H1 (cell line): Measurements from ENCODE around the gene DNAL4. TPM values are rescaled to one million over a fixed set of nuclear protein-coding genes. Genes with fewer than 3 reads are reported as not detected.

ENCODE experiments used
- KDM1A ChIP-seq: fragments of 200-600, 300-600 bp; sonication (generic); IDR thresholded peaks from 2 replicates; pipeline ENCODE4 v1.7.1; 2016; ENCODE audit warnings: mild to moderate bottlenecking, low read length, borderline replicate concordance
- polyA plus RNA-seq, 7 experiments: library from polyadenylated mRNA; depleted of rRNA in 3 of 7; stranded (reverse) in 5 of 7; unstranded in 2 of 7; fragments of >200 nt in 5 of 7; fragments of 200-250 nt in 2 of 7; gene quantifications; 1 replicate in 5 of 7; 2 replicates in 1 of 7; 4 replicates in 1 of 7; pipeline versions ENCODE4 v1.2.1 to v1.2.3, GENCODE V29; 2011 to 2013; ENCODE audit warnings: missing spikeins in 2 of 7, mixed read lengths in 2 of 7
- total RNA-seq: library from RNA; stranded (reverse); fragmentation: NEBNext Ultra II Directional; extraction: Animal tissue kit (Norgen Biotek cat#: 25700); gene quantifications from 2 replicates; pipeline ENCODE4 v1.2.1, GENCODE V29; 2021

Gene DNAL4
- total and polyA plus RNA-seq, 2 of the 8 experiments (the other 6 are each of a cell fraction or from before 2014, with no cell fraction given) = 8.8 to 14.0 TPM

DNA sequence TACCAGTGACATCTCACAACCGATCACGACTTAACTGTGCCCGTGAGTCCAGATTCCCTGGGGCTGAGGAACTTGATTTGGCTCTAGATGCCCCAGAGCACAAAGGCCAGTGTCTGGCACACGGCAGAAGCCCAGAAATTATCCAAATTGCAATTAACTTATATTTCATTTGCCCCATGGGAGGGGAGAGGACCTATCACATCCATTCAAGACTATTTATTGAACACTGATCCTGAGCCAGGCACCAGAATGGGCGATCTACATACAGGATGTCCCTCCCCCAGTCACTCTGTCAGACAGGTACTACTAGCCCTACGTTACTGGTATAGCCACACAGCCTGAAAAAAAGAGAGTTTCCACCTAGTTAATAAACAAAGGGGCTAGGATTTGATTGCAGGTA lies 5.1 kb downstream of the DNAL4 start (continued):
- TF ChIP-seq KDM1A = no peak
